HEK293T (cell line): ENCODE measurements around the gene KERA.

Source experiments
- ARNT ChIP-seq: fragments of 450-650 bp; IDR thresholded peaks from 2 replicates; pipeline ENCODE4 v1.6.1; 2017; ENCODE audit warnings: mild to moderate bottlenecking
- BHLHE40 ChIP-seq: fragments of 450-650 bp; IDR thresholded peaks from 2 replicates; pipeline ENCODE4 v1.6.1; 2016; ENCODE audit warnings: mild to moderate bottlenecking, moderate library complexity, borderline replicate concordance
- FOXK2 ChIP-seq: fragments of 450-650 bp; IDR thresholded peaks from 2 replicates; pipeline ENCODE4 v1.6.1; 2016; ENCODE audit warnings: mild to moderate bottlenecking
- TARDBP ChIP-seq: fragments of 450-650 bp; IDR thresholded peaks from 2 replicates; pipeline ENCODE4 v1.6.1; 2016
- ZNF384 ChIP-seq: fragments of 450-650 bp; IDR thresholded peaks from 2 replicates; pipeline ENCODE4 v1.6.1; 2016
- TF ChIP-seq, protein P1 (sequence below): fragments of 450-650 bp; IDR thresholded peaks from 2 replicates; pipeline ENCODE4 v1.6.1; 2016

- no peak for TF ChIP-seq TARDBP
- TF ChIP-seq FOXK2 = no peak
- TF ChIP-seq, protein P1, sequence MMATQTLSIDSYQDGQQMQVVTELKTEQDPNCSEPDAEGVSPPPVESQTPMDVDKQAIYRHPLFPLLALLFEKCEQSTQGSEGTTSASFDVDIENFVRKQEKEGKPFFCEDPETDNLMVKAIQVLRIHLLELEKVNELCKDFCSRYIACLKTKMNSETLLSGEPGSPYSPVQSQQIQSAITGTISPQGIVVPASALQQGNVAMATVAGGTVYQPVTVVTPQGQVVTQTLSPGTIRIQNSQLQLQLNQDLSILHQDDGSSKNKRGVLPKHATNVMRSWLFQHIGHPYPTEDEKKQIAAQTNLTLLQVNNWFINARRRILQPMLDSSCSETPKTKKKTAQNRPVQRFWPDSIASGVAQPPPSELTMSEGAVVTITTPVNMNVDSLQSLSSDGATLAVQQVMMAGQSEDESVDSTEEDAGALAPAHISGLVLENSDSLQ = no peak
- no peak for TF ChIP-seq ZNF384
- no peak for TF ChIP-seq BHLHE40
- TF ChIP-seq ARNT = no peak
Observed at GRCh38 chr12:91072931-91073330, 15.1 kb upstream of the KERA start.
